ENCODE results near the gene CFAP74.
"Not testable (repeated sequence)": the region's sequence is repeated elsewhere in the genome, so short reads cannot be mapped to it uniquely, and the experiment has no call there.

CFAP74 gene

DNA sequence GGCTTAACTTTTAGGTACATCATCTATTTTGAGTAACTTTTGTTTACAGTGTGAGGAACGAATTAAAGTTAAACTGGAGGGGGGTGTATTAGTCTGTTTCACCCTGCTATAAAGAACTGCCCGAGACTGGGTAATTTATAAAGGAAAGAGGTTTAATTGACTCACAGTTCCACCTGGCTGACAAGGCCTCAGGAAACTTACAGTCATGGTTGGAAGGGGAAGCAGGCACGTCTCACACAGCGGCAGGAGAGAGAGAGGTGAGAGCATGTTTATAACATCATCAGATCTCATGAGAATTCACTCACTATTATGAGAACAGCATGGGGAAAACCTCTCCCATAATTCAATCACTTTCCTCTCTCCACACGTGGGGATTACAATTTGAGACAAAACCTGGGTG is 52.6 kb downstream of the CFAP74 start:
- no peak for DNase-seq (ENCODE audit: low spot score)

DNA sequence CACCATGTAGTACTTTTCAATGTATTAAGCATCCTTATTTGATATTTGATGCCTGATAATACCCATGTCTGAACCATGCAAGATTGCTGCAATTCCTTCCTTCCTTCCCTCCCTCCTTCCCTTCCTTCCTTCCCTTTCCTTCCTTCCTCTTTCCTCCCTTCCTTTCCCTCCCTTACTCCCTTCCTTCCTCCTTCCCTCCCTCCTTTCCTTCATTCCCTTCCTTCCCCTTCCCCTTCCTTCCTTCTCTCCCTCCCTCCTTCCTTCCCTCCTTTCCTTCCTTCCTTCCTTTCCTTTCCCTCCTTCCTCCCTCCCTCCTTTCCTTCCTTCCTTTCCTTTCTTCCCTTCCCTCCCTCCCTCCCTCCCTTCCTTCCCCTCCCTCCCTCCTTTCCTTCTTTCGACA is 54.8 kb downstream of the CFAP74 start:
- DNase-seq (ENCODE audit: low spot score), result no peak

DNA sequence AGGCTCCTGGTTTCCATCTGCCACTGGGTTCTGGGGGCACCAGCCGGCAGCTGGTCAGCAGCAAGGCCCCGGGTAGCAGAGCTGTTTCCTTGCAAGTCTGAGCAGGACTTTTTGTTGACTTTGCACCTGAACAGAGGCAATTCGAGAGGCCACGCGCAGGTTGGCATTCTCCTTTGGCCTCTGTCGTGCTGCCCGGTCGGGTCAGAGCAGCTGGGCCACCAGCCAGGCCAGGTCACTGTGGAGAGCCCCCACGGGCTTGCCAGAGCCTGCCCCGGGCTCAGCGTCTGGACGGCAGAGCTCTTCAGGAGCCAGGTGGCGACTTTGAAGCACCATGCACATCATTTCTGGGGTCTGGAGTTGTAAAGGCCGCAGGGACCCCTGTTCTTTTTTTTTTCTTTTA is 56.1 kb downstream of the CFAP74 start:
- no peak for DNase-seq (ENCODE audit: low spot score)

DNA sequence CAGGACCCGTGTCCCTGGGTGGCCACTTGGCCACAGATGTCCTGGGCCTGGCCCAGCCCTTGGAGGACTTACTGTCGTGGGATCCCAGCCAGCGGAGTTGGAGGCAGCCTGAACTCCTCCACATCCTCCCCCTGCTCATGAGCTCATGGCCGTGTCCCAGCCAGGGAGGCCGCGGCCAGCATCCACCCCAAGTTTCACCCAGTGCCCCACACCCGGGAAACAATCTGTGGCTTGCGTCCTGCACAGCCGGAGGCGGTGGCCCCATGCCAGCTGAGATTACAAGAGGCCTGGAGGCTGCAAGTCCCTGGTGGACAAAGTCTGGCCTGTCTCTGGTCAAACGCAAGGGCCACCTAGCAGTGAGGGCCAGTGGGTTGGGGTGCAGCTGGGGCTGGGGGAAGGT is 57.0 kb downstream of the CFAP74 start:
- no peak for DNase-seq (ENCODE audit: low spot score)

DNA sequence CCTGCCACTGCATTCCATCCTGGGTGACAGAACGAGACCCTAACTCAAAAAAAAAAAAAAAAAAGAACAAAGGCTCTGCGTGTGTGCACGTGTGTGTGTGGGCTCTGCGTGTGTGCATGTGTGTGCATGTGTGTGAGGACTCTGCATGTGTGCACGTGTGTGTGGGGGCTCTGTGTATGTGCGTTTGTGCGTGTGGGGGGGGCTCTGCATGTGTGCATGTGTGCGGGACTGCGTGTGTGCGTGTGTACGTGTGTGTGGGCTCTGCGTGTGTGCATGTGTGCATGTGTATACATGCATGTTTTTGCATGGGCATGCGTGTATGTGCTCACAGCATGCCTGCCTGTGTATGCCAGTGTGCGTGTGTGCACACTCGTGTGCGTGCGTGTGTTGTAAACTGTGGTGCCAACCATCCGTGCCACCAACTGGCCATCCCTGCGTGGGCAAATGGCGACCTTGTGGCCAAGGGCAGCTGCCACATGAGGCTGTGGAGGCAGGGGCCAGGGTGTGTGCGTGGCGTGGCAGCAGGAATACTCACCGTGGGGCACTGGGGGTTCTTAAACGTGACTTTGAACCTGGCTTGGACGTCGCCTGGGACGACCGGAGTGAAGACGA is 57.7 kb downstream of the CFAP74 start:
- DNase-seq (ENCODE audit: low spot score), result no peak

DNA sequence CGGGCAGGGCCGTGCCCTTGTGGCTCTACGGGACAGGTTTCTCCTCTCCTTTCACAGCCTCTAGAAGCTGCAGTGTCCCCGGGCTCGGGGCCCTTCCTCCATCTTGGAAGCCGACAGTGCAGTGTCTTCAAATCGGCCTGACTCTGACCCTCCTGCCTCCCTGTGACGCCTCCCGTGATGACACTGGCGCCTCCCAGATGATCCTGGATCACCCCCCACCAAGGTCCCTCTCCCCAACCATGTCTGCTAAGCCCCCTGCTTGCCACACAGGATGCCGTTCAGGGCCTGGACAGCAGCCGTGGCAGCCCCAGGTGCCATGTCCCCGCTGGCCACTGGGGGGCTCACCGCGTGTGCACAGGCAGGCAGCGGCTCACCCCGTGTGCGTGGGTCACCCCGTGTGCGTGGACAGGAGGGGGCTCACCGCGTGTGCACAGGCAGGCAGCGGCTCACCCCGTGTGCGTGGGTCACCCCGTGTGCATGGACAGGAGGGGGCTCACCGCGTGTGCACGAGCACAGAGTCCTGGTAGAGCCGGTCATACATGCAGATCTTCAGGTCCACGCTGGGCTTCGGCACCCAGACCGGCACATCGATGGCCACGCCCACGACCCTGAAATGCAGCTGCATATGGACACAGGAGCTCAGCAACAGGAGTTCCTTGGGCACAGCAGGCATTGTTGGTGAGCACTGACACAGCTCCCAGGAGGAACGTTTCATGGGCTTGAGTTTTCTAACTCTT is 59.6 kb downstream of the CFAP74 start:
- peak; percentile 62 for DNase-seq (ENCODE audit: low spot score)

DNA sequence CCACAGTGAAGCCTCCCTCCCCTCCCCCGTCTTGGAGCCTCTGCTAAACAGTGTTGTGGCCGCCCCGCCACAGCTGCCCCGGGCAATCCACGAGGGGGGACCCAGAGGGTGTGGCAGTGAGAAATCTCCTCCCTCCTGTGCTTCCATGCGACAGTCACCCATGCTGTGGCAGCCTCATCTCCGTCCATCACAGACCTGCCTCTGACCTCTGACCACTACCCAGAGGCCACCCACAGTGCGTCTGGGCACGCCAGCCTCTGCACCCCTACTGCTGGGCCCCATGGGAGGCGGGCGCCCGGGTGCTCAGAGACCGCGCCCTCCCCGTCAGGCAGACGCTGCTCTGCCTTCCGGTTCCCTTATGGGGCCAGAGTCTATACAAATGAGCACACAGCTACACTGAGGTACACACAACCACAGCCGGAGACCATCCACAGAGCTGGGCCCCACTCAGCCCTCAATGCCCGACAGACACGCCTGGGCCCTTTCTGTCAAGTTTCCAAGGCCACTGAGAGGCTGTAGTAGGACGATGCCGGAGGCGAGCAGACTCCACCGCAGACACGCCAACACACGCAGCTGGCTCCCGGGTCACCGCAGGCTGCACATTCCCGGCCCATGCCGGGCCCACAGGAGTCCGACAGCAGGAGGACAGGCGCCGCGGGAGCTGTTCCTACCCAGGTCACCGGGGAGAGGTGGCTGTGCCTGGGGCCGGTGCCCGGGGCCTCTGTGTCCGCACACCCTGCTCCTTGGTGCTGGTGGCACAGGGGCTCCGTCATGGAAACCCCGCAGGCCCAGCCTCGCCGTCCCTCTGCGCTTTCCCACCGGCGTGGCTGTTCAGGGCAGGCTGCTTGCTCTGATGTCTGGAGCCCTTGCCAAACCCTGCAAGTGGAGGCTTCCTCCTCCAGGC is 60.6 kb downstream of the CFAP74 start:
- no peak for DNase-seq (ENCODE audit: low spot score)

DNA sequence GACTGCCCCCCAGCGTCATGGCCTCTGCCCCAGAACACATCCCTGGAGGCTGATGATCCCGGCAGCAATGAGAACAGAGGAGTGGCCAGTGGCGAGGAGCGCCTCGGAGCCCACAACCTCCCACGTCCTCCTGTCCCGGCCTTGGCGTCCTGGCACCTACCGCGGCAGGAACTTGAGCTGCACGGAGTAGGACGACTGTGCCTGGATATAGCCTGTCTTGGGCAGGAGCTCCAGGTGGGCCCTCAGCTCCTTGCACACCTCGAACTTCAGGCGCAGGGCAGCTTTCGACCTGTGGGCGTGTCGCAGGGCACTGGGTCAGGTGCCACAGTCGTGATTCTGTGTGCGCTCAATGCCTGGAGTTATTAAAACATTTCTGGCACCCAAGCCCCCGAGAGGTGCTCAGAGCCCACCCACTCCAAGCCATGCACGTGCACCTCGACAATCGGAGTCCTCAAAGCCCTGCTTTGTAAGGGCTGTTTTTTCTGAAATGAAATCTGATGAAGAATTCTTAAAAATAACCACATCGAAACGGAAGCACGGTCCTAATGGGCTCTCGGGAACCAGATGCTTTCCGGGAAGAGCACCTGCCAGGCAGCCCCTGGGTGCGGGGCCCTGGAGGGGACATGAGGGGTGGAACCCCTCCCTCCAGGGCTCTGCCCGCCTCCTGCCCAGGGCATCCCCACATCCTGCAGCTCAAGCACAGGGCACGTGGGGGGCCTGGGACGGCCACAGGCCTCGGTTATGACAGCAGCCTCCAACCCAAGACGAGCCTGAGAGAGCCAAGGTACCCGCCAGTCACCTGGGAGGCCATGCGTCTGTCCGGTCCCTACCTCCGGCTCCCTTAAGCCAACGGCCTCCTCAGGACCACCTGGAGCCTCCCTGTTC is 61.5 kb downstream of the CFAP74 start:
- DNase-seq (ENCODE audit: low spot score), result no peak

DNA sequence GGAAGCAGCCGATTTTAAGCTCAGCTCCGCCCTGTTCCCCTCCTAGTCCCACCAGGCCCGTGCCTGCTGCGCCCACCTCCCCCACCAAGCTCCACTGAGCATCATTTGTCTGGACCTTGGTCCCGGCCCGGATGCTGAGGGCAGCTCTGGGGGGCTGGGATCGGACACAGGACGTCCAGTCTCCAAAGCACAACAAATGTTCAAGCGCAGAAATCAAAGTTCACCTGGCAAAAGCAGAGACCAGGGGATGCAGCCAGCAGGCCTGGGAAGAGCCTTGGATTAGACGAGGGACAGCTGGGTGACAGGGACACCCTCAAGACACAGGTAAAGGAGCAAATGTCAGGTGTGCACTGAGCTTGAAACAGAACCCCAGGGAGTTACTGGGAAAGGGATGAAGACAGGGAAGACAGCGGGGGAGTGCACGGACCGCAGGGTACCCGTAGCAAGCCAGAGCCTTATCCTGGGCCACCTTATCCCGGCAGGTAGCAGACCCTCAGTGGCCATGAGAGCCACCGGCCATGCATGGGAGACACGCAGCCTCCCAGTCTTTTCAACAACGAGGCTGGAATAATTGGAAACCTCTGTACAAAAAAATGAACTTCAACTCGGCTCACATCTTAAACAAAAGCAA is 62.3 kb downstream of the CFAP74 start:
- DNase-seq (ENCODE audit: low spot score), result no peak

DNA sequence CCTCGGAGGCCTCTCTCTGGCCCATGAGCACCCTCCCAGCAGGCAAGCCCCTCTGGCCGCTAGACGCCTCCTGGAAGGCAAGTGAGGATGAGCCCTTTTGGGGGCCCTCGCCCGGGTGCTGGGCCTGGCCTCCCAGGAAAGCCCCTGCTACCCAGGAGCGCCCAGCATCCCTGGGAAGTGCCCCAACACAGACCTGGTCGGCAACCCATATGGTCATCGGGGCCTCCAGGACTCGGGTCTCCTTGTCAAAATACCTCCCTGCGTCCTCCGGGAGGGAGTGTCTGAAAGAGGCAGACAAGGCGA is 63.5 kb downstream of the CFAP74 start:
- no peak for DNase-seq (ENCODE audit: low spot score)

DNA sequence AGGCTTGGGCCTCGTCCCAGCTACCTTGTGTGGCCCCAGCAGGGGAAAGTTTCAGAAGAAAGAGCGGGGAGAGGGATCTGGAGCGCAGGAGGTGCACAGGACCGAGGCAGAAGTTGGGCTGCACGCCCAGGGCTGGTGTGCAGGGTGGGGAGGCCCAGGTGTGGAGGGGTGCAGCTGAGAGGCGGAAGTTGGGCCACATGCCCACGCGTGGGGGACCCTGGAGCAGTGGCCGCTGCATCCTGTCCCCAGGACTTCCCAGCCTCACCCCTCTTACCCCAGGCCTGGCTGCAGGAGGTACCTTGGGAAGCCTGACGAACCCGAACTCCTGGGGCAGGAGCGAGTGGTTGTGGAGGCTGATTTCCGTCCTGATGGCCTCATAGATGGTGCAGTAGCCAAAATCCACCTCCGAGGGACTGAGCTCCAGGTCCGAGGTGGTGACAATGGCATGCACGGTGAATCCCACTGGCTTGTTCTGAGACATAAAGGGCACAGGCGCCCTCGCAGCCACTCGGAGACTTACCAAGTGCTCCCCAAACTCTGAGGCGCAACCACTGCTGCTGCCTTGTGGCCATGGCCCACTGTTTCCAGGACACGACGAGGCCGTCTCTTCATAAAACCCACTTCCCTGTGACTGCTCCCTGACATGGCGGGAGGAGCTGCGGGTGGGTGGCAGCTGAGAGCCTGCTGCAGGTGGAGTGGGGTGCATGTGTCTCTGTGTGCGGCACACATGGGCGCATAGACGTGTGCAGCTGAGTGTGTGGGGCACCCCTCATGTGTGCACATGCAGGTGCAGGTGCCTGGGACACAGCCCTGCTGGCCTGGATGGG is 64.1 kb downstream of the CFAP74 start:
- no peak for DNase-seq (ENCODE audit: low spot score)

DNA sequence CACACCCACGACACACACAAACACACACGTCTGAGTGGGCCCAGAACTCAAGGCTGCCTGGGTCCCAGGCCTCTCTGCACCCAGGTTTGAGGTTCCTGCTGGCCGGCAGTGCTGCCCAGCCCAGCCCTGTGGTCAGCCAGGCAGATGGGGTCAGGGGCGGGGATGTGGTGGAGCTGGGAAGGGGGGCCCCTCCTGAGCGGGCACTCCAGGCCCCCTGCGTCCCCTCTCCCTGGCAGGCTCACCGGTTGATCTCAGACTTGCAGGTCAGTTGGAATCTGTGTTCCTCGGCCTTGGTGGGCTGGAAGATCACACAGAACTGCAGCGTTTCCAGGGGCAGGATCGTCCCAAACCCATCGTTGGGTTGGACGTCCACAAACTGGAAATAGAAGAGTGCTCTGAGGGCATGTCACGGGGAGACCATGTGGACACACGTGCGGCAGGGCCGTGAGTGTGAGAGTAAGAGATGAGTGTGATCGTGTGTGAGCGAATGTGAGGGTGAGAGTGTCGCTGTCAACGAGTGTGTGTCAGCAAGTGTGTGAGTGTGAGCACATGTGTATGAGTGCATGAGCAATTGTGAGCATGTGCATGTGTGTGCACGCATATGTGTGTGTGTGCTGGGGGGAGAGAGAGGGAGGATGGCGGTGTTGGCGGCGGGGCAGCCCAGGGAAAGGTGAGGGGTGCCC is 64.8 kb downstream of the CFAP74 start:
- no peak for DNase-seq (ENCODE audit: low spot score)

DNA sequence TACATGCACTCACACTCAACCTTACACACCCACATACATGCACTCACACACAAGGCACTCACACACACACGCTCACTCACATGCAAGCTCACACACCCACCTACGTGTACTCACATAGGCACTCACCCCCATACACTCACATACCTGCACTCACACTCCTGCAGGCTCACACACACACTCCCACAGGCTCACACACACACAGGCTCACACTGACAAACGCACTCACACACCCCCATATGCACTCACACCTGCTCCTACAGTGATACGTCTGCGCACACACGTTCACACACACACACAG is 65.4 kb downstream of the CFAP74 start:
- DNase-seq (ENCODE audit: low spot score), result no peak

DNA sequence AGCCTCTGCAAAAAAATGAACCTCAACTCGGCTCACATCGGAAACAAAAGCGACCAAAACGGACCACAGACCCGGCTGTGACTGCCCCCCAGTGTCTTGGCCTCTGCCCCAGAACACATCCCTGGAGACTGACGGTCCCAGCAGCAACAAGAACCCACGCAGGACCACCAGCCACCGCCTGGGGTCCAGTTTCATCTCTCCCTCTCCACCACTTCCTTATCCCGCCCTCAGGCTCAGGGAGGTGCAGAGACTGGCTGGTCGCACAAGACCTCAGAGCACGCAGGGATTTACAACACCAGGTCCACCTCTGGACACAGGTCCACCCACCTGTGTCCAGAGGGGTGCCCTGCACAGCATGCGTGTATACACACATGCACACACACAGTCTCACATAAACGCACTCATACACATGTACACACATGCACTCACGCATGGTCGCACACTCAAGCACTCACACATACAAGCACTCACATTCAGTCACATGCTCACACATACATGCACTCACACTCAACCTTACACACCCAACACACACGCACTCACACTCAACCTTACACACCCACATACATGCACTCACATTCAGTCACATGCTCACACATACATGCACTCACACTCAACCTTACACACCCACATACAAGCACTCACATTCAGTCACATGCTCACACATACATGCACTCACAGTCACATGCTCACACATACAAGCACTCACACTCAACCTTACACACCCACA is 65.9 kb downstream of the CFAP74 start:
- no peak for DNase-seq (ENCODE audit: low spot score)

DNA sequence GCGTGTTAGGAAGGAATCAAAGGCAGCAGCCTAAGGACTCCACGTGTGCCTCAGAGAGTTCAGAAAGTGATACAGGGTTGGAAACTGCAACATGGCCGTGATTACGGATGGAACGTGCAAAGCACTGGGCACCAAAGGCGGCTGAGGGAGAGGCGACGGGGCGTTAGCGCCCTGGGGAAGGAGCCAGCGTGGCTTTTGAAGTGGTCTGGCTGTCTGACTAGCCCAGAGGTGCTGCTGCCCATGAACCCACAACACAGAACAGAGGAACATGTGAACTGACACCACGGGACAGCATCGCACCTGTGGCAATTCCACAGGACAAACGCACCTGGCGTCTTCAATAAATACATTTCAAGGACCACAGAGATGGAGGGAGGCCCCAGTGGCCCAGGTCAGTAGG is 66.5 kb downstream of the CFAP74 start:
- no peak for DNase-seq (ENCODE audit: low spot score)

DNA sequence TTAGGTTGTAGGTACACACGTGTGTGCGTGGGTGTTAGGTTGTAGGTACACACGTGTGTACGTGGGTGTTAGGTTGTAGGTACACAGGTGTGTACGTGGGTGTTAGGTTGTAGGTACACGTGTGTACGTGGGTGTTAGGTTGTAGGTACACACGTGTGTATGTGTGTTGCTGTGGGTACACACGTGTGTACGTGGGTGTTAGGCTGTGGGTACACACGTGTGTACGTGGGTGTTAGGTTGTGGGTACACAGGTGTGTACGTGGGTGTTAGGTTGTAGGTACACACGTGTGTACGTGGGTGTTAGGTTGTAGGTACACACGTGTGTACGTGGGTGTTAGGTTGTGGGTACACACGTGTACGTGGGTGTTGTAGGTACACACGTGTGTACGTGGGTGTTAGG is 68.7 kb downstream of the CFAP74 start:
- not testable (repeated sequence) for DNase-seq (ENCODE audit: low spot score)

DNA sequence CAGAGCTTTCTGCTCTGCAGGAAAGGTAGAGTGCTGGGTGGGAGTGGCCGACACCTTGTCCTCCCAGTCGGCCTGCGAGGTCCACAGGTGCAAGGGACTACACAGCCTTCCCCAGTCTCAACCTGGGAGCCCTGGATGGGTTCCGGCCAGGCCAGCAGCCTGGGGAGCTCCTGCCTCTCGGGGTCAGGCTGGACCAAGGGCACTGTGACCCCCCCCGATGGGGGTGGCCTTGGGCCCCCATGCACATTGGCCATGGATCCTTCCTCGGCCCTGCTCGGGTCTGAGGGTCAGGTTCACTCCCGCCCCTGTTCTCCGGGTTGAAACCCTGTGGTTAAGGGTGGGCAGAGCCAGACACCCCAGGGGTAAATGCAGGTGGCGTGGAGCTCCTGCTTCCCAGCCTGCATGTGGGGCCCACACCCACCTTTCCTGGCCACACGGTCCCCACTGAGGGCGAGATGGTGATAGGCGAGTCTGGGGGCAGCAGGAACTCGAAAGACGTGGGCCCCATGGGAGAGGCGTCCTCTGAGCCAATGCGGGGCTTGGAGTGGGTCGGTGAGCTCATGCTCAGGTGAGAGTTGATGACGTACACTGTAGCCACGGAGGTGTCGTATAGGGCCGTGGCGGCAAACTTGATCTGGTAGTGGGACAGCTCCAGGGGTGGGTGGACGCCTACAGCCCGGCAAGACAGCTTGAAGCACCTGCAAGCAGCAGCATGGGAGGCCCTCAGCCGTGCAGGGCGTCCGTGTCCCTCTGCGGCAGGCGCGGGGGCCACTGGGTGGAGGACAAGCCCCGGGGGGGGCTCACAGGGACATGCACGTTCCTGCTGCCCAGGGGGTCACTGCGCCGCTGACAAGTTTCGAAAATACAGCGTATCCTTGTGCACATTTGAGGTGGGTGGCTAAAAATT is 73.7 kb downstream of the CFAP74 start:
- no peak for DNase-seq (ENCODE audit: low spot score)

DNA sequence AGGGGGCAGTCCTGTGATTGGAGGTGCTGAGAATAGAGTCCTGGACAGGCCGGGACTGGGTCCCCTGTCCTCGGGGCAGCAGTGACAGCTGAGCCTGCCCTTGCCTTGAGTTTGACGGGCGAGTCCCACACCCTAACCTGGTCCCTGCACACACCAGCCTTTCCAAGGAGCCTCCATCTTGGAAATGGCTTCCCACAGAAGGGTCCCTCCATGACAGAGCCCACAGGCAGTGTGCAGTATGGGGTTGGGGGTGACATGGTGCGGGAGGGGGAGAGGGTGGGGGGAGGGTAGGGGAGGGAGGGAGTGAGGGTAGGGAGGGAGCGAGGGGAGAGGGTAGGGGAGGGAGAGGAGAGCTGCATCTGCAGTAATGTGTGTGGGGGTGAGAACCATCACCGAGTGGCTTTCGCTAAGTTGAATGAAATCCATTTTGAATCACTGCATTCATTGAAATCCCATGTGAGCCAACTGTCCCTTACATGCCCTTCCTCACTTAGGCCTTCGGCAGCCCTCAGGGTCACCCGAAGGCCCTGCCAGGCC is 74.4 kb downstream of the CFAP74 start:
- DNase-seq (ENCODE audit: low spot score), result no peak
